ENCODE data around the gene MYO7B.

Gene MYO7B

DNA sequence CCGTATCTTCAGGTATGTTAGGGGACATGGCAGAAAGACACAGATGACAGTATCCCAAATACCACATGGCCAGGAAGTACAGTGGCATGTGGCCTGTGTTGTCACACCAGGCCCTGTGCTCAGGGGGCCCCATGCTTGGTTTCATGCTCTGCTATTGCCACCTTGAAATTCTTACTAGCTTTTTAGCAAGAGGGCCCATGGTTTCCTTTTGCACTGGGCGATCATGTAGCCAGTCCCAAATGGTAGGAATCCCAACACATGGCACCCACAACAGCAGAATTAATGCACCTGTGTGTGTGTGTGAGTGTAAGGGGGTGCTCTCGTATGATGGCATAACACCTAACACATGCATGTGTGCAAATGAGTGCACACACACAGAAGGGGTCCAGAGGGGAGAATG, 39.2 kb downstream of the MYO7B start:
- no peak for DNase-seq (ENCODE audit: low read depth)

GRCh38 chr2:127575185-127575765, 39.8 kb downstream of the MYO7B start:
- no peak for DNase-seq (ENCODE audit: low read depth)

DNA sequence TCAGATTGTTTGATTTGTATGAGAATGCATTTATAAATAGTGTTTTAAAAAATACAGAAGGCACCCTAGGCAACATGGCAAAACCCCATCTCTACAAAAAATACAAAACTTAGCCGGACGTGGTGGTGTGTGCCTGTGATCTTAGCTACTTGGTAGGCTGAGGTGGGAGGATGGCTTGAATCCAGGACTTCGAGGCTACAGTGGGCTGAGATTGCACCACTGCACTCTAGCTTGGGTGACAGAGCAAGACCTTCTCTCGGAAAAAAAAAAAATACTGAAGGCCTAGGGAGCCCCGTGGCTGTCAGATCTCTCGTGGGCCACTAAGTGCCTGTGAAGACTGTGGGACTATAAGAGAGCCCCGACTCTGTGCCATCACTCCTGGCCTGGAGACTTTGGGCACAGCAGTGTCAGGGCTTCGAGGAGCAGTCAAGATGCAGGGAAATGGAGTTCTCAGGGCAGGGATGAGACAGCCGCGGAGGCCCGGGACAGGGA, 40.5 kb downstream of the MYO7B start:
- no peak for DNase-seq (ENCODE audit: low read depth)

DNA sequence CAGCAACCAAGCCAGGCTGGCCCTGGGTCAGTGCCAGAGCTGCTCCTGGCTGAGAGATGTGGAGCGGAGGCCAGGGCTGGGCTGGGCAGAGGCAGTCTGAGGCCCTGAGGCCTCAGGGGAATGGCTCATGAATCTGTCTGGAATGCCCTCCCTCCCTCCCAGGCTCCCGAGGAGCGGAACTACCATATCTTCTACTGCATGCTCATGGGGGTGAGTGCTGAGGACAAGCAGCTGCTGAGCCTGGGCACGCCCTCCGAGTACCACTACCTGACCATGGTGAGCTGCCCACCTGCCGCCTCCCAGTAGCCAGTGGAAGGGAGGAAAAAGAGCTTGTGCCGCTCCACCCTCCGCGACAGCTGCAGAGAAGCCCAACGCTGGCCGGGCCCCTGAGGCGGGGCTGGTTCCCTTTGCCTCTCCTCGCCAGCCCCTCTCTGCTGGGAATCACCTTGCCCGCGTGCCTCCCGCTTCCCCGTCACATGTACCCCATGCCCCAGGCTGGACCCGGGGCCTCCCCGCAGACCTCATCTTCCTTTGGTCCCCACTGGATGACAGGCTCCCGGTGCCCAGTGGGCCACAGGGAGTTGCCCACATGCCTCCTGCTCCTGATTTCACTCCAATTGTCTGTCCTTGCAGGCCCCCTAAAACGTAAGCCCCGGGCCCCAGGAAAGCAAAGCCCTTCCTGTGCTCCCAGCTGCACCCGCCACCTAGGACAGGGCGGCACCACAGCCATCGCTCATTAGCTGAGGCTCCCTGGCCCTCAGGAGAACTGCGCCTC, 41.1 kb downstream of the MYO7B start:
- no peak for DNase-seq (ENCODE audit: low read depth)

GRCh38 chr2:127577208-127577475, 41.7 kb downstream of the MYO7B start:
- DNase-seq (ENCODE audit: low read depth), result no peak

DNA sequence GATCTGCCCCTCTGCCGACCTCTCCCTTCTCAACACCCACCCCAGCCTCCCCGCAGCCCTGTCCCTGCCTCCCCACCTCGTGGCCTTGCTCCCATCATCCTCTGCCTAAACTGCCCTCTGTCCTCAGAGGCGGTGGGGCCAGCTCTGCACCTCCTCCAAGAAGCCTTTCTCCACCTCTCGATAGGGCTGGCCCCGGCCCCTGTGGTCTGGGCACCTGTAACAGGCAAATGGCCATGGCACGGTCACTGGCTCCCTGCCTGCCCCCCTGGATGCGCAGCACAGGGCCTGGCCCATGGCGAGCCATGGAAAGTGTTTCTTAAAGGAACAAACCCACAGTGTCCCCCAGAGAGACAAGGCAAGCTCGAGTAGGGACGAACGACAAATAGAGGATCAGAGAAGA, 42.0 kb downstream of the MYO7B start:
- no peak for DNase-seq (ENCODE audit: low read depth)

DNA sequence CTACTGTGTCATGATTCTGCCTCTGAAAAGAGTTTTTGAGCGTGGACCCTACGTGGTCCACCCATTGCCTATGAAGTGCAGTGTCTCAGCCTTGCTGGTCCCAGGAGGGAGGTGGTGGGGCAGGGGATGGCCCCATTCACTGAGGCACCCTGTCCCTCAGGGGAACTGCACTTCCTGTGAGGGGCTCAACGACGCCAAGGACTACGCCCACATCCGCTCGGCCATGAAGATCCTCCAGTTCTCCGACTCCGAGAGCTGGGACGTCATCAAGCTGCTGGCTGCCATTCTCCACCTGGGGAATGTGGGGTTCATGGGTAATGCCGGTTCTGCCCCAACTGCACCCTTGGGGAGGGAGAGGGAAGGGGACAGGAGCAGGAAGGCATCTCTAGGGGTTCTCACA, 42.5 kb downstream of the MYO7B start:
- no peak for DNase-seq (ENCODE audit: low read depth)

GRCh38 chr2:127578411-127578810, 42.9 kb downstream of the MYO7B start:
- DNase-seq (ENCODE audit: low read depth), result no peak

GRCh38 chr2:127579231-127579630, 43.7 kb downstream of the MYO7B start:
- DNase-seq (ENCODE audit: low read depth), result no peak

DNA sequence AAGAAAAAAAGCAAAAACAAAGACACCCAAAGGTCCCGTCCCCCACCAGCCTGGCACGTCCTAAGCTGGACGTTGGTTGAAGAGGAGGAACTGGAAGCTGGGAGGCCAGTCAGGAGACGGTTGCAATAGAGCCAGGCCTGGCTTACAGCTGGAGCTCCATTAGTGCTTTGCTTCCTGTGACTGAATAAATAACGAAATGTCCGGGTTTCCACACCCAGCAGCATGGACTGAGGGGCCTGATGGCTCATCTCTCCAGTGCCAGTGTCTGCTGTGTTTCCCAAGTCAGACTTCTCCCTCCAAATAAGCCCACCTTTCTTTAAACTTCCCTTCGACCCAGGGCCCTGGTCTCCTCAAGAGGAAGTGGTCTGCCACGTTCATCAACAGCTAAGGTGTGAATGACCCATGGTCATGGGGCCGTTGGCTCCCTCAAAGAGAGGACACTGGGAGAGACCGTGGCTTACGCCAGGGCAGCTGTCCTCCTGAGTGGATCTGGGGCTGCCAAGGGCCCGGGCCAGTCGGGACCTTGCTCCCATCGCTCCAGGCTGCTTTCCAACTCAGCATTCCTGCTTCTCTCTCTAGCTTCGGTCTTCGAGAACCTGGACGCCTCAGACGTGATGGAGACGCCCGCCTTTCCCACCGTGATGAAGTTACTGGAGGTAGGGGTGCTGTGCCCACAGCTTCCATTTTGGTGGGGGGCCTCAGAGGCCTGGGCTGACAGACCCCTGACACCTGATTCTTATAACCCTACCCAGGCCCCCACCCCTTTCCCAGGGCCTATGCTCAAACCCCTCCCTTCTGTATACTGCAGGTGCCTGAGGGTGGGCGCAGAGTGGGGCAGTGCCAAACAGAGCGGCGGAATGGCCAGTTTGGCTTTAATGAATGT, 44.9 kb downstream of the MYO7B start:
- no peak for DNase-seq (ENCODE audit: low read depth)

GRCh38 chr2:127581050-127581345, 45.5 kb downstream of the MYO7B start:
- no peak for DNase-seq (ENCODE audit: low read depth)

DNA sequence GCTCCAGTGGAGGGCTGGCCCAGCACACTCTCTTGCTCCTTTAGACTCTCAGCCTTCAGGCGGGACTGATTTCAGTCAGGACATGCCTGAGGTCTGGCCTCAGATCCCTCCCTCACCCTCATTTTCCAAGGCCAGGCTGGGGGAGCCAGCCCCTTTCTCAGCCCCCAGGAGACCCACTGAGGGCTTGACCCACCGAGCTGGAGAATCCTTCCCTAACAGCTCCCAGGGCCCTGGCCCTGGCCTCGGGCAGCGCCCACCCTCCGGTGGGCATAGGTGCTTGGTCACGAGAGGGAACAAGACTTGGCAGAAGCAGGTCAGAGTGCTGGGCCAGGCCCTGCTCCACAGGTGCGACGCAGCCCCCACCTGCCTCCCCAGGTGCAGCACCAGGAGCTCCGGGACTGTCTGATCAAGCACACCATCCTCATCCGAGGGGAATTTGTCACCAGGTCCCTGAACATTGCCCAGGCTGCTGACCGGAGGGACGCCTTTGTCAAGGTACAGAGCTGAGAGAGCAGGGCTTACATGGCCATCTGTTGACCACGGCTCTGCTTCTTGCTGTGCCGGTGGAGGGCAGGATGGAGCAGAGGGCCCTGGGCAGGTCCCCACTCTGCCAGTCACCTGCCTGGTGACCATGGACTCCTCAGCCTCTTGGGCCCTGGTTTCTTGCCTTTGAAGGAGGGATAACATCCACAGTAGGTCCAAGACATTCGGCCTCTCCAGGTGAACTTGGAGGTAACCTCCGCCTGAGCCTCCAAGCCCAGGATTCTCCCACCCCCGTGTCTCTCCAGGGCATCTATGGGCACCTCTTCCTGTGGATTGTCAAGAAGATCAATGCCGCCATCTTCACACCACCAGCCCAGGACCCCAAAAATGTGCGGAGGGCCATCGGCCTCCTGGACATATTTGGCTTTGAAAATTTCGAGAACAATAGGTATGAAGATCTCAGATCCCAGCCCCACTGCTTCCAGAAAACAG, 46.3 kb downstream of the MYO7B start:
- DNase-seq (ENCODE audit: low read depth), result no peak

DNA sequence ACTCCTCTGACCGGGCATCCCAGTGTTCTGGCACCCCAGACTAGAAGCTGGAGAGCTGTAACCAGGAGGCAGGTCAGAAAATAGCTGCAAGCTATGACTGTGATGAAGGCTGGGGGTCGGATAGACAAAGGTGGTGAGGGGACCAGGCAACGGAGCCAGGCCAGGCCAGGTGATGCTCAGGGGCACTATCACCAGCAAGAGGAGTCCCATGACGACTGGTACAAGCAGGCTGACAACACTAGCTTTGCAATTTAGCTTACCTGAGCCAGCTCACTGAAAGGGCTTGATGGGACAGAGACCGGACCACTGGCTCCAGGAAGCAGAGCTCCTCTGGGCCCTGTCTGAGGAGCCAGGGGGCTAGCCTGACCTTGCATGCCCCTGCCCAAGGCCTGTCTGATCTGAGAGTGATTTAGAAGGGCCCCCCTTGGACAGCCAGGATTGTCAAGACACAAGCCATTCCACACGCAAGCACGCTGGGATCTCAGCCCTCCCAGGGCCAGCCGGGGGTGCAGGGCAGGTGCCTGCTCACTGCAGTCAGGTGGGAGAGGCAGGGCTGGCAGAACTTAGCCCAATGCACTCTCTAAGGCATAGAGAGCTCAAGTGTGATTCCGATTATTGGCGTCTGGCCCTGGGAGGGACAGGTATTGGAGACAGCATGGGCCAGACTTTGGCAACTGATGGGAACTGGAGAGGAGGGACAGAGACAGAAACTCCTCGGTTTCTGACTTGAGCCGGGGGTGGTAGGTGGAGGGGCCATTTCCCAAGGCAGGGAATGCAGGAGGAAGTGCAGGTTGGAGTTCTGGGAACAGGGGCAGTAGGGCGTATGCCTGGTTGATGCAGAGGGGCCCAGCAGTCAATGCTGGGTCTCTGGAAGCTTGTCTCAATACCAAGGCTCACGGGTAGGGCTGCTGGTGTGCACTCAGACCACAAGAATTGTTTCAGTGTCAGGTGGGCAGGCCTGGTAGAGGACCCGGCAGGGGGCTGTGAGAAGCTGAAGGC, 47.7 kb downstream of the MYO7B start:
- DNase-seq (ENCODE audit: low read depth), result no peak

- no peak for DNase-seq (ENCODE audit: low read depth)
Observed at GRCh38 chr2:127584047-127584446, 48.6 kb downstream of the MYO7B start.

DNA sequence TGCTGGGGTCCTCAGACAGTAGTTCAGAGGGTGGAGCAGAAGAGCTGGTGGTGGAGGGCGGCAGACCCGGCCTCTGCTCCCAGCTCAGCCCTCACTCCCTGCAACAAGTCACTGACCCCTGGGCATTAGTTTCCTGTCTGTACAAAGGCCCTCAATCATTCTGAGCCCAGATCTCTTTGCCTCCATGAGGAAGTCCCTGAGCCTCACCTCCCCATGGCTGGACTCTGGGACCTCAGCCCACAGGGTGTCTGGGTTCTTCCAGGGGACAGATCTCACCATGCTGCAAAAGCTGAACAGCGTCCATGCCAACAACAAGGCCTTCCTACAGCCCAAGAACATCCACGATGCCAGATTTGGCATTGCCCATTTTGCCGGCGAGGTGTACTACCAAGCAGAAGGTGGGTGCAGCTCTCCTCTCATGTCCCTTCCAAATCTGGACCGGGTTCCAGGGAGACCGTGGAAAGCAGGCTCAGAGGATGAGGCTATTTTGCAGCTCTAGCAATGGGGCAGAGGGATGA, 49.1 kb downstream of the MYO7B start:
- no peak for DNase-seq (ENCODE audit: low read depth)

DNA sequence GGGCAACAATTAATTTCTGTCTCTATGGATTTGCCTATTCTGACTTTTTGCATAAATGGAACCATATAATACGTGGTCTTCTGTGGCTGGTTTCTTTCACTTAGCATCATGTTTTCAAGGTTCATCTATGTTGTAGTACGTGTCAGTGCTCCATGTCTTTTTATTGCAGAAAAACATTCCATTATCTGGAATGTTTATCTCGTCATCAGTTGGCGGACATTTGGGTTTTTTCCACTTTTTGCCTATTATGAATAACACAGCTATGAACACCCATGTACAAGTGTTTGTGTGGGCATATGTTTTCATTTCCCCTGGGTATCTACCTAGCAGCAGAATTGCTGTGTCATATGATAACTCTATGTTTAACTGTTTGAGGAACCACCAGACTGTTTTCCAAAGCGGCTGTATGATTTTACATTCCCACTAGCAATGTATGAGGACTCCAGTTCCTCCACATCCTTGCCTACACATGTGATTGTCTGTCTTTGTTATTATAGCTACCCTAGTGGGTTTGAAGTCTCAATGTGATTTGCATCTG, 49.9 kb downstream of the MYO7B start:
- DNase-seq (ENCODE audit: low read depth), result no peak

- DNase-seq (ENCODE audit: low read depth), result no peak
Observed at GRCh38 chr2:127586136-127586535, 50.7 kb downstream of the MYO7B start.

DNA sequence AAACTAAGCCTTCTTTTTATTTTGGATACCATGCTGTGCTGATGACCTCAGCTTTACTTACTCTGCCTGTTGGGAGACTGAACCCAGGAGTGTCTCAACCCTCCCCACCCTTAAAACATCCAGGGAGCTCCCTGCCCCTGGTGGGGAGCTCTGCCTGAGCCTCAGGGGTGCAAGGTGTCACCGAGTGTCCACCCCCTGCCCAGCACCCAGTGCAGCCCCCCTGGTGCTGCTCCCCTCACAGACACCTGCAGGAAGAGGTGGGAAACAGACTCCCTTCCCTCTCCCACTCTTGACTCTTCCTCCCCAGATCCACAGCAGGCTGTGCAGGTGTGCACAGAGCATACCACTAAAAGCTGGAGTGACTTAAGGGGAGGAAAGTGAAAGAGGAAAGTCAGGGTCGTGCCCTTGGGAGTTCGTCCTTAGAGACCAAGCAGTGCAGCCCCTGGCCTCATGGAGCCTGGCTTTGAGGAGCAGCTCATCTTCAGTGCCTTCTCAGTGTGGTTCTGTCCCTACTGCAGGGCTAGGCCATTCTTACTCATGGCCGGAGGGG, 51.3 kb downstream of the MYO7B start:
- no peak for DNase-seq (ENCODE audit: low read depth)

DNA sequence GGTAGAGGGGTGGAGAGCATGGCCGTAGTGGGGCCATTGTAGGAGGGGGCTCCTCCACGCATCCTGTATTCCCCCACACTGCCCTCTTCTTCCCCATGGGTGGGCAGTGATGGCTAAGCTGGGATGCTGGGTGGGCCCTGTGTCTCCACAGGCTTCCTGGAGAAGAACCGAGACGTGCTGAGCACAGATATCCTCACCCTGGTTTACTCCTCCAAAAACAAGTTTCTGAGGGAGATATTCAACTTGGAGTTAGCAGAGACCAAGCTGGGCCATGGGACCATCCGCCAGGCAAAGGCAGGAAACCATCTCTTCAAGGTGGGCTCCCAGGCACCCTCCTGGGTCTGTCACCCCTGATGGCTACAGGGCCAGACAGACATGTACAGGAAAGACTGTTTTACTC, 52.8 kb downstream of the MYO7B start:
- no peak for DNase-seq (ENCODE audit: low read depth)

GRCh38 chr2:127589358-127589757, 53.9 kb downstream of the MYO7B start:
- DNase-seq (ENCODE audit: low read depth), result no peak
